Heart right ventricle (tissue), 16 donors: Measurements from ENCODE around the gene CXADR. TPM values are rescaled to one million over a fixed set of nuclear protein-coding genes. Genes with fewer than 3 reads are reported as not detected.
"Not testable (repeated sequence)": the region's sequence is repeated elsewhere in the genome, so short reads cannot be mapped to it uniquely, and the experiment has no call there.

Experiments
- ATAC-seq, 8 donors: fragments of 200-7000 bp; cut with Tn5 transposase; one replicate each; pipeline ENCODE4 v1.9.1; 2020; ENCODE audit warnings: mild to moderate bottlenecking in 8 of 8, moderate library complexity in 8 of 8, moderate number of reproducible peaks in 1 of 8
- DNase-seq, 2 donors: peaks; one replicate each; pipeline ENCODE4 v3.0.0-alpha.2; 2020
- H3K27ac ChIP-seq, 10 donors: fragments of 200-600 bp; sonication (generic) in 2 of 10; one replicate each; pipeline versions ENCODE4 v1.5.0 to v1.8.0; 2020 to 2022; ENCODE audit warnings: mild to moderate bottlenecking in 3 of 10
- H3K27me3 ChIP-seq, 7 donors: fragments of 200-600 bp; one replicate each; pipeline ENCODE4 v1.8.0; 2021 to 2022; ENCODE audit warnings: mild to moderate bottlenecking in 2 of 7
- H3K36me3 ChIP-seq, 9 donors: fragments of 200-600 bp; sonication (generic) in 1 of 9; one replicate each; pipeline versions ENCODE4 v1.5.0 to v1.8.0; 2020 to 2022; ENCODE audit warnings: mild to moderate bottlenecking in 2 of 9
- H3K4me1 ChIP-seq, 9 donors: fragments of 200-600 bp; sonication (generic) in 1 of 9; one replicate each; pipeline versions ENCODE4 v1.5.0 to v1.8.0; 2020 to 2022; ENCODE audit warnings: mild to moderate bottlenecking in 4 of 9
- H3K4me3 ChIP-seq, 10 donors: fragments of 200-600 bp; sonication (generic) in 2 of 10; one replicate each; pipeline versions ENCODE4 v1.5.0 to v1.8.0; 2020 to 2022; ENCODE audit warnings: mild to moderate bottlenecking in 7 of 10, moderate library complexity in 2 of 10
- H3K9me3 ChIP-seq, 11 donors: fragments of 200-600 bp in 10 of 11; sonication (generic) in 2 of 11; one replicate each; pipeline versions ENCODE4 v1.5.0 to v1.8.0; 2013 to 2022; ENCODE audit warnings: mild to moderate bottlenecking in 2 of 11, control low read depth in 1 of 11, moderate library complexity in 1 of 11
- CTCF ChIP-seq, 9 donors: fragments of 200-600 bp; sonication (generic) in 2 of 9; IDR thresholded peaks; one replicate each; pipeline versions ENCODE4 v1.5.0 to v1.8.0; 2021 to 2022; ENCODE audit warnings: antibody characterized with exemption in 9 of 9, mild to moderate bottlenecking in 5 of 9, moderate library complexity in 1 of 9
- WGBS, 2 donors: extraction: QIAGEN DNeasy Blood & Tissue Kit; methylation state at CpG; one replicate each; pipeline ENCODE4 v1.1.7; 2013; ENCODE audit warnings: inconsistent platforms in 1 of 2; 5-methylcytosine and 5-hydroxymethylcytosine counted together
- intact Hi-C, 10 donors: fragments of 100-400 bp; cut with DNase I; formaldehyde crosslinking; loops; one replicate each; pipeline versions ENCODE4 v1.11.1 to v1.14.2; 2022
- polyA plus RNA-seq, 2 donors: library from polyadenylated mRNA; stranded (reverse); fragments of 200-250 nt; gene quantifications; one replicate each; pipeline ENCODE4 v1.2.3, GENCODE V29; 2013
- total RNA-seq, 10 donors: library from RNA; stranded (reverse); fragmentation: NEBNext Ultra II Directional in 3 of 10; extraction: Animal tissue kit (Norgen Biotek cat#: 25700) in 3 of 10; gene quantifications; one replicate each; pipeline versions ENCODE4 v1.2.1 to v1.2.4, GENCODE V29; 2021 to 2023
- donor health status: Arrhythmogenic right ventricular cardiomyopathy.
- donor health status: ischemic (EF 13 %, LVEDD 7.1; RV severe dilation, severe dysfunction).
- donor health status: healthy with polysubstance abuse.
- donor health status: DM: no; HTN: yes; CAD: no.
- donor health status: DM: no; HTN: no; CAD: no.
- donor health status: ischemic (EF 25% LVEDD 6.9; RV normal size, moderate dysfunction).
- donor health status: ischemic (EF 25% LVEDD 5.7; RV mildly dilated, moderate dysfunction).
- donor health status: healthy.
- donor health status: DM: yes; HTN: yes; CAD: no.
- donor health status: Ischemic cardiomyopathy.
- donor health status: ischemic (EF 35%, LVEDD 5.7; RV mildly dilated, moderate dysfunction).
- donor health status: nonischemic (EF 11% LVEDD 7.7; RV severe dilation, severe dysfunction).
- donor health status: DM: yes; HTN: yes; CAD: no.
- donor health status: PGD.
- donor health status: ischemic (EF 29% LVEDD 5.4; RV normal size, mild dysfunction).
- donor health status: nonischemic (EF 23%, LVEDD 6.1; RV moderate dilation, normal function).

The CXADR gene
- total and polyA plus RNA-seq, 12 donors, result 6.4 to 42.1 (median 27.7) TPM

- intact Hi-C loops, result no loop called here
- no peak for DNase-seq
- no peak overlapping the region for H3K4me3 ChIP-seq
- no peaks in the 10 kb centered on the region for H3K27me3 ChIP-seq
- H3K9me3 ChIP-seq, result no peaks in the 10 kb centered on the region
- no peak for ATAC-seq
- no peak for TF ChIP-seq CTCF (IDR thresholded peaks at IDR 0.05)
- no peaks in the 10 kb centered on the region for H3K36me3 ChIP-seq
- peaks cover 0 to 5% (median 0%) of the 10 kb centered on the region in 9 donors for H3K4me1 ChIP-seq
- no peak overlapping the region for H3K27ac ChIP-seq
These were observed 15.5 kb upstream of the CXADR start for GRCh38 chr21:17497316-17497715.

DNA sequence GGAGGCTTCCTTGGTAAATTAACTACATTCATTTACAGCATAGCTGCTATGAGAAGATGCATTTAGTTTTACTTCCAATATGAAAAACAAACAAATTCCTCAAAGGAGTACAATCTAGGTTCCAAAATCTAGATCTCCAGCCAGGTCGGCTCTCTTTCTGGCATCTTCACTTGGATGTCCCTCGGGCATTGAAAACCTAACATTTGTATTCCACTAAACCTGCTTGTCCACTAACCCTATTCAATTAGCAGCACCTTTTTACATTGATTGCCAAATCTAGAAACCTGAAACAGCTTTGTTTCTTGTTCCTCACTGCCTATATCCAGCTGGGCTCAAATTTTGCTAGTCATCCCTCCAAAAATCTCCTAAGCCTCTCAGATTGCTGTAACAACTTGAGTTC lies 14.3 kb upstream of the CXADR start:
- H3K36me3 ChIP-seq, result no peaks in the 10 kb centered on the region
- DNase-seq (no peak), ATAC-seq (no peak)
- H3K9me3 ChIP-seq, result no peaks in the 10 kb centered on the region
- H3K27me3 ChIP-seq, result no peaks in the 10 kb centered on the region
- TF ChIP-seq CTCF (IDR thresholded peaks at IDR 0.05), result no peak
- intact Hi-C loops, result no loop called here
- H3K4me1 ChIP-seq, result no peaks in the 10 kb centered on the region
- no peak overlapping the region for H3K4me3 ChIP-seq
- WGBS, 2 donors, result 80 to 88% methylated on average over 2 of the region's 2 CpGs
- H3K27ac ChIP-seq, result no peak overlapping the region

- intact Hi-C loops, result no loop called here
- no peak for ATAC-seq
- no peak for TF ChIP-seq CTCF (IDR thresholded peaks at IDR 0.05)
These were observed 11.5 kb upstream of the CXADR start for GRCh38 chr21:17501107-17502006.

GRCh38 chr21:17502985-17503384 lies 9.9 kb upstream of the CXADR start:
- H3K4me1 ChIP-seq, intact Hi-C loops, ATAC-seq, H3K27ac ChIP-seq, H3K4me3 ChIP-seq, H3K27me3 ChIP-seq, DNase-seq, H3K36me3 ChIP-seq: not testable (repeated sequence)
- WGBS, 2 donors, result 78 to 83% methylated on average over 5 of the region's 5 CpGs
- peaks cover 0 to 21% (median 0%) of the 10 kb centered on the region in 11 donors for H3K9me3 ChIP-seq

More at GRCh38 chr21:17501107-17502006, 11.5 kb upstream of the CXADR start:
- Histone ChIP-seq H3K36me3 (no peaks in the 10 kb centered on the region), H3K4me3 (no peak overlapping the region), H3K27me3 (no peaks in the 10 kb centered on the region), H3K4me1 (no peaks in the 10 kb centered on the region), H3K9me3 (peaks cover 0 to 16% (median 0%) of the 10 kb centered on the region in 11 donors), H3K27ac (no peak overlapping the region)
- no peak for DNase-seq
- WGBS, 2 donors, result 72 to 86% methylated on average over 4 of the region's 4 CpGs

GRCh38 chr21:17506951-17507350 lies 5.9 kb upstream of the CXADR start:
- no peak for ATAC-seq
- peaks cover 0 to 16% (median 0%) of the 10 kb centered on the region in 7 donors for H3K27me3 ChIP-seq

More at GRCh38 chr21:17506951-17507350, 5.9 kb upstream of the CXADR start:
- WGBS, 2 donors, result 78 to 90% methylated on average over 7 of the region's 7 CpGs
- Histone ChIP-seq H3K27ac (no peak overlapping the region), H3K36me3 (no peaks in the 10 kb centered on the region), H3K4me1 (peaks cover 0 to under 1% (median 0%) of the 10 kb centered on the region in 9 donors), H3K4me3 (no peak overlapping the region), H3K9me3 (peaks cover 0 to 21% (median 0%) of the 10 kb centered on the region in 11 donors)
- no peak for DNase-seq
- TF ChIP-seq CTCF (IDR thresholded peaks at IDR 0.05), result no peak
- intact Hi-C loops, result no loop called here
